Panc1 (cell line): ENCODE results near the gene KRTAP10-6.

Experiments used
- POLR2AphosphoS5 ChIP-seq: IDR thresholded peaks from 2 replicates; pipeline ENCODE4 v1.6.1; 2012; ENCODE audit warnings: mild to moderate bottlenecking, low read depth, low read length, moderate library complexity
- SIN3A ChIP-seq: IDR thresholded peaks from 2 replicates; pipeline ENCODE4 v1.6.1; 2012; ENCODE audit warnings: low read depth, mild to moderate bottlenecking, low read length, moderate library complexity, borderline replicate concordance; ENCODE audit not compliant: insufficient read depth
- TF ChIP-seq, protein P1 (sequence below): fragments of 450-650 bp; IDR thresholded peaks from 2 replicates; pipeline ENCODE4 v1.5.1; 2017; ENCODE audit warnings: mild to moderate bottlenecking

- TF ChIP-seq, protein P1, sequence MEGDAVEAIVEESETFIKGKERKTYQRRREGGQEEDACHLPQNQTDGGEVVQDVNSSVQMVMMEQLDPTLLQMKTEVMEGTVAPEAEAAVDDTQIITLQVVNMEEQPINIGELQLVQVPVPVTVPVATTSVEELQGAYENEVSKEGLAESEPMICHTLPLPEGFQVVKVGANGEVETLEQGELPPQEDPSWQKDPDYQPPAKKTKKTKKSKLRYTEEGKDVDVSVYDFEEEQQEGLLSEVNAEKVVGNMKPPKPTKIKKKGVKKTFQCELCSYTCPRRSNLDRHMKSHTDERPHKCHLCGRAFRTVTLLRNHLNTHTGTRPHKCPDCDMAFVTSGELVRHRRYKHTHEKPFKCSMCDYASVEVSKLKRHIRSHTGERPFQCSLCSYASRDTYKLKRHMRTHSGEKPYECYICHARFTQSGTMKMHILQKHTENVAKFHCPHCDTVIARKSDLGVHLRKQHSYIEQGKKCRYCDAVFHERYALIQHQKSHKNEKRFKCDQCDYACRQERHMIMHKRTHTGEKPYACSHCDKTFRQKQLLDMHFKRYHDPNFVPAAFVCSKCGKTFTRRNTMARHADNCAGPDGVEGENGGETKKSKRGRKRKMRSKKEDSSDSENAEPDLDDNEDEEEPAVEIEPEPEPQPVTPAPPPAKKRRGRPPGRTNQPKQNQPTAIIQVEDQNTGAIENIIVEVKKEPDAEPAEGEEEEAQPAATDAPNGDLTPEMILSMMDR = no peak
- TF ChIP-seq POLR2AphosphoS5 (no peak), SIN3A (no peak)
Measured at GRCh38 chr21:44574457-44575306, 17.6 kb downstream of the KRTAP10-6 start.
